ENCODE data around the gene CFAP65. TPM values are rescaled to one million over a fixed set of nuclear protein-coding genes. Genes with fewer than 3 reads are reported as not detected.

The CFAP65 gene
- total RNA-seq, 1 donor from 2014 or later, result not detected

GRCh38 chr2:219032051-219032745 lies 9.1 kb downstream of the CFAP65 start:
- H3K9me3 ChIP-seq, result no peaks in the 10 kb centered on the region
- H3K27ac ChIP-seq, result no peak overlapping the region
- H3K36me3 ChIP-seq, result no peaks in the 10 kb centered on the region
- ATAC-seq (no peak), DNase-seq (peak; percentile 46)
- H3K4me1 ChIP-seq, result no peaks in the 10 kb centered on the region
- peaks cover 45% of the 10 kb centered on the region for H3K27me3 ChIP-seq
- intact Hi-C loops (cut with DNase I), result no loop called here
- TF ChIP-seq CTCF (IDR thresholded peaks at IDR 0.05), result no peak
- H3K4me3 ChIP-seq, result no peak overlapping the region

- Histone ChIP-seq H3K9me3 (no peaks in the 10 kb centered on the region), H3K27ac (no peak overlapping the region), H3K36me3 (no peaks in the 10 kb centered on the region), H3K4me3 (no peak overlapping the region), H3K4me1 (no peaks in the 10 kb centered on the region), H3K27me3 (peaks cover 36% of the 10 kb centered on the region)
- DNase-seq (peak; percentile 40), ATAC-seq (no peak)
- no peak for TF ChIP-seq CTCF (IDR thresholded peaks at IDR 0.05)
- intact Hi-C loops (cut with DNase I), result no loop called here
These were observed 10.1 kb downstream of the CFAP65 start for GRCh38 chr2:219031005-219031738.

GRCh38 chr2:219030177-219030940 lies 11.0 kb downstream of the CFAP65 start:
- intact Hi-C loops (cut with DNase I), result no loop called here
- Histone ChIP-seq H3K9me3 (no peaks in the 10 kb centered on the region), H3K4me1 (no peaks in the 10 kb centered on the region), H3K36me3 (no peaks in the 10 kb centered on the region), H3K27ac (no peak overlapping the region), H3K4me3 (no peak overlapping the region), H3K27me3 (peaks cover 33% of the 10 kb centered on the region)
- DNase-seq, result peak; percentile 55
- no peak for TF ChIP-seq CTCF (IDR thresholded peaks at IDR 0.05)
- no peak for ATAC-seq

GRCh38 chr2:219029829-219030165 lies 11.5 kb downstream of the CFAP65 start:
- no peaks in the 10 kb centered on the region for H3K36me3 ChIP-seq
- H3K4me1 ChIP-seq, result no peaks in the 10 kb centered on the region
- peak; percentile 94 for ATAC-seq
- intact Hi-C loops (cut with DNase I), result loop anchor here (10.0 kb wide), 1 partner anchor 125 kb away; no protein-coding TSS in a partner anchor
- TF ChIP-seq CTCF (IDR thresholded peaks at IDR 0.05), result peak; percentile 99
- H3K9me3 ChIP-seq, result no peaks in the 10 kb centered on the region
- H3K27ac ChIP-seq, result no peak overlapping the region
- peaks cover 33% of the 10 kb centered on the region for H3K27me3 ChIP-seq
- peak; percentile 89 for DNase-seq
- H3K4me3 ChIP-seq, result no peak overlapping the region

GRCh38 chr2:219028996-219029828 lies 12.1 kb downstream of the CFAP65 start:
- TF ChIP-seq CTCF (IDR thresholded peaks at IDR 0.05), result no peak
- DNase-seq (peak; percentile 52), ATAC-seq (no peak)
- Histone ChIP-seq H3K27ac (no peak overlapping the region), H3K27me3 (peaks cover 33% of the 10 kb centered on the region), H3K9me3 (no peaks in the 10 kb centered on the region), H3K4me3 (no peak overlapping the region), H3K4me1 (no peaks in the 10 kb centered on the region), H3K36me3 (no peaks in the 10 kb centered on the region)
- intact Hi-C loops (cut with DNase I), result loop anchor here (10.0 kb wide), 1 partner anchor 126 kb away; no protein-coding TSS in a partner anchor

Measured in upper lobe of right lung (tissue), 1 donor.